Measurements from ENCODE around the gene DACT3.

The DACT3 gene

DNA sequence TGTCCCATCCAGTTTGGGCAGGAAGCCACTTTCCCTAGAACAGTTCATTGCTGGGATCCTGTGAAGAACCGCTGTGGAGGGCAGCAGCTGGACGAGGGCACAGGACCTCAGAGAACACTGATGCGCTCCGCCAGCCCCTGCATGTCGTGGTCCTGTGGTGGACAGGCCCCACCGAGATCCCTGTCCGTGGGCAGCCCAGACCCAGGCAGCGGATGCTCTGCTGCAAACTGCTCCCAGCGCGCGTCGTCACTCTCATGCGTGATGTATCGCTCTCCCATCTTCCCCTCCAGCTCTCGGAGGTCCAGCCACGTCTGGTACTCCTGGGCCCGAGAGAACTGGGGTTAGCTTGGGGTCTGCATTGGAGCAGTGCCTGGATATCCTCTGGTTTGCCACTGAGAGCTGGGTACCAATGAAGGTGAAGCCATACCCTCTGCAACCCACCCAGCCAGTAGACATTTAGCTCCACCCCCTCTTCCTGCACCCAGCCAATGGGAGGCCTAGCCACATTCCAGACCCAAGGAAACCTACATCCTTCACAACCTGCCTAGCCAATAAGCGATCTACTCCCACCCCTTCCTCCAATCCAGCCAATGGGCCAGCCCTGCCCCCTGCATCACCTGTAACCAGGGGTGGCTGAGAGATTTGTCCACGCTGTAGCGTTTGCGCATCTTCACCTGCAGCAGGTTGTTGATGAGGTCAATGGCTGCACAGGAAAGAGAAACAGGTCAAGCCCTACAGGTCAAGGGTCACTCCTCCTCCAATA lies 13.6 kb upstream of the DACT3 start:
- no peaks in the 10 kb centered on the region for H3K9me3 Mint-ChIP-seq
- H3K27ac Mint-ChIP-seq: peak overlapping the region; percentile 83
- H3K27me3 Mint-ChIP-seq (ENCODE audit: low read depth, poor library complexity): peaks cover 4% of the 10 kb centered on the region
- peaks cover 15% of the 10 kb centered on the region for H3K4me1 Mint-ChIP-seq
- TF ChIP-seq, protein P1, sequence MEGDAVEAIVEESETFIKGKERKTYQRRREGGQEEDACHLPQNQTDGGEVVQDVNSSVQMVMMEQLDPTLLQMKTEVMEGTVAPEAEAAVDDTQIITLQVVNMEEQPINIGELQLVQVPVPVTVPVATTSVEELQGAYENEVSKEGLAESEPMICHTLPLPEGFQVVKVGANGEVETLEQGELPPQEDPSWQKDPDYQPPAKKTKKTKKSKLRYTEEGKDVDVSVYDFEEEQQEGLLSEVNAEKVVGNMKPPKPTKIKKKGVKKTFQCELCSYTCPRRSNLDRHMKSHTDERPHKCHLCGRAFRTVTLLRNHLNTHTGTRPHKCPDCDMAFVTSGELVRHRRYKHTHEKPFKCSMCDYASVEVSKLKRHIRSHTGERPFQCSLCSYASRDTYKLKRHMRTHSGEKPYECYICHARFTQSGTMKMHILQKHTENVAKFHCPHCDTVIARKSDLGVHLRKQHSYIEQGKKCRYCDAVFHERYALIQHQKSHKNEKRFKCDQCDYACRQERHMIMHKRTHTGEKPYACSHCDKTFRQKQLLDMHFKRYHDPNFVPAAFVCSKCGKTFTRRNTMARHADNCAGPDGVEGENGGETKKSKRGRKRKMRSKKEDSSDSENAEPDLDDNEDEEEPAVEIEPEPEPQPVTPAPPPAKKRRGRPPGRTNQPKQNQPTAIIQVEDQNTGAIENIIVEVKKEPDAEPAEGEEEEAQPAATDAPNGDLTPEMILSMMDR (IDR thresholded peaks at IDR 0.05): no peak
- H3K4me3 Mint-ChIP-seq: no peak overlapping the region
- peak; percentile 20 for DNase-seq
- peaks cover 47% of the 10 kb centered on the region for H3K36me3 Mint-ChIP-seq (ENCODE audit: low read depth)

- DNase-seq: no peak
- Mint-ChIP-seq H3K27me3 (ENCODE audit: low read depth, poor library complexity) (peaks cover 4% of the 10 kb centered on the region), H3K27ac (no peak overlapping the region), H3K4me1 (peaks cover 15% of the 10 kb centered on the region), H3K9me3 (no peaks in the 10 kb centered on the region), H3K4me3 (no peak overlapping the region), H3K36me3 (ENCODE audit: low read depth) (peaks cover 23% of the 10 kb centered on the region)
- TF ChIP-seq, protein P1 (IDR thresholded peaks at IDR 0.05): no peak
Measured at GRCh38 chr19:46670813-46671212, 9.8 kb upstream of the DACT3 start.

- peaks cover 15% of the 10 kb centered on the region for H3K4me1 Mint-ChIP-seq
- peaks cover 5% of the 10 kb centered on the region for H3K36me3 Mint-ChIP-seq (ENCODE audit: low read depth)
- TF ChIP-seq, protein P1 (IDR thresholded peaks at IDR 0.05): no peak
- H3K9me3 Mint-ChIP-seq: no peaks in the 10 kb centered on the region
- no peak overlapping the region for H3K27ac Mint-ChIP-seq
- DNase-seq: no peak
- no peak overlapping the region for H3K4me3 Mint-ChIP-seq
- peaks cover 11% of the 10 kb centered on the region for H3K27me3 Mint-ChIP-seq (ENCODE audit: low read depth, poor library complexity)
Measured at GRCh38 chr19:46668662-46669061, 7.7 kb upstream of the DACT3 start.

DNA sequence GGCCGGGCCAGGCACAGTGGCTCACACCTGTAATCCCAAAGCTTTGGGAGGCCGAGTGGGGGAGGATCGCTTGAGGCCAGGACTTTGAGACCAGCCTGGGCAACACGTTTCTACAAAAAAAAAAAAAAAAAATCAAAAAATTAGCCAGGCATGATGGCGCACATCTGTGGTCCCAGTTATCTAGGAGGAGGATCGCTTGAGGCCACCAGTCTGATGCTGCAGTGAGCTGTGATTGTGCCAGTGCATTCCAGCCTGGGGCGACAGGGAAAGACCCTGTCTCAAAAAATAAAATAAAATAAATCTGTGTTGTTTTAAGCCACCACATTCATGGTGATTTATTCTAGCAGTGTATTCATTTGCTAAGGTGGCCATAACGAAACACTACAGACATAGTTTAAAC lies 4.1 kb upstream of the DACT3 start:
- Mint-ChIP-seq H3K4me1 (peaks cover 12% of the 10 kb centered on the region), H3K4me3 (no peak overlapping the region), H3K27ac (no peak overlapping the region), H3K36me3 (ENCODE audit: low read depth) (no peaks in the 10 kb centered on the region), H3K9me3 (no peaks in the 10 kb centered on the region), H3K27me3 (ENCODE audit: low read depth, poor library complexity) (peaks cover 11% of the 10 kb centered on the region)
- no peak for DNase-seq
- TF ChIP-seq, protein P1 (IDR thresholded peaks at IDR 0.05): no peak

DNA sequence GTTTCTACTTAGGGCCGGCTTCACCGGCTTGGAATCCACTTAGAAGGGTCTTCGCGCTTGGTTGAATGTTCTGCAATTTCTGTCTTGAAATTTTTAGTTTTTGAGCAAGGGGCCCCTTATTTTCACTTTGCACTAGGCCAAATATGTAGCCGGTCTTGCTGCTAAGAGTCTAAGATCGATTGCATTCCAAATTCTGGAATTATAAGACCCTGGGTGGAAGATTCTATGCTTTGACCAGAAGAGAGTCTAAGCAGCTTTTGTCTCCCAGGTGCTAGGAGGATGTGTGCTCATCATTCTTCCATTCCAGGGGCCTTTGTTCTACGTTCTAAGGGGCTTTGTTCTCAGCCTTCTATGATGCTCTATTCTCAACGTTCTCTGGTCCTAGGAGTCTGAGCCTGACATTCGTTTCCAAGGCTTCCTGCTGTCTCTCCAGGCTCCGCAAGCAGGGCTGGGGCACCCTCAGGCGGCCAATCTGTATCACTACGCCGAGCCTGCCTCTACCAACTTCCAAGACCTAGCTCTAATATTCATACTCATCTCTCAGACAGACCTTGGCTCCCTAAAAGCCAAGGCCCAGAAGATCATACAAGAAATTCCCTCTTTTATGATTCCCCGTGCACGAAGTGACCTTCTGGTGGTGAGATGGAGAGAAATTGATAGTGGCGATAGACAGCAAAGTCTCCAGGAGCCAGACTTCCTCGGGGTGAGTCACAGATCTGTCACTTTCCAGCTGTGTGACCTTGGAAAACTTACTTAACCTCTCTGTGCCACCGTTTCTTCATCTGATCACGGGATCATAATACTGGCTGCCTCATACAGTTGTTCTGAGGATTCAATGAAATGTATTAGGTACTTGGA lies 982 bp upstream of the DACT3 start:
- Mint-ChIP-seq H3K4me3 (peak overlapping the region; percentile 70), H3K4me1 (peaks cover 23% of the 10 kb centered on the region), H3K27ac (peak overlapping the region; percentile 61), H3K36me3 (ENCODE audit: low read depth) (peaks cover 7% of the 10 kb centered on the region), H3K27me3 (ENCODE audit: low read depth, poor library complexity) (peaks cover 13% of the 10 kb centered on the region), H3K9me3 (no peaks in the 10 kb centered on the region)
- TF ChIP-seq, protein P1 (IDR thresholded peaks at IDR 0.05): peak; percentile 86
- peak; percentile 77 for DNase-seq

All from nephron progenitor cell (in vitro differentiated cells).